Left kidney (tissue), 2 donors: ENCODE results near the gene SLC49A3. TPM values are rescaled to one million over a fixed set of nuclear protein-coding genes. Genes with fewer than 3 reads are reported as not detected.

Source experiments
- DNase-seq: peaks from one replicate; pipeline ENCODE4 v3.0.0-alpha.2; 2013
- polyA plus RNA-seq: library from polyadenylated mRNA; unstranded; fragments of 120-200 nt; gene quantifications from one replicate; pipeline ENCODE4 v1.2.1, GENCODE V29; 2013; ENCODE audit not compliant: insufficient read length

Gene SLC49A3
- polyA plus RNA-seq, 1 donor, result 3.7 TPM

DNA sequence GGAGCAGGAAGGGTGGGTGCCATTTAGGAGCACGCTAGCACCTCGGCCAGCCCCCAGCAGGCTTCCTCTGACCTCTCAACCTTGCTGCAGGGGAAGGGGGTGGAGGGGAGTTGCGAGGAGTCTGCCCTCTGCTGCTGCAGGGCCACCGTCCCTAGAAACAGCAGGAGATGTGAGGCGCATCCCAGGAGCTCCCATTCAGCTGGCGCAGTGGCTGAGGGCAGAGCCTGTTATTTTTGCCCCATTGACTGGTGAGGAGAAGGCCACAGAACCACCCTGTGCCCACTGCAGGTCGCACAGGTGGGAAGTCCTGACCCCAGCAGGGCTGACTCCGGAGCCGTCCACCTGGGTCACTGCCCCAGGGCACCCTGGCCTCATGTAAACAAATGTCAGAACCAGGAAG lies 55.5 kb downstream of the SLC49A3 start:
- no peak for DNase-seq

DNA sequence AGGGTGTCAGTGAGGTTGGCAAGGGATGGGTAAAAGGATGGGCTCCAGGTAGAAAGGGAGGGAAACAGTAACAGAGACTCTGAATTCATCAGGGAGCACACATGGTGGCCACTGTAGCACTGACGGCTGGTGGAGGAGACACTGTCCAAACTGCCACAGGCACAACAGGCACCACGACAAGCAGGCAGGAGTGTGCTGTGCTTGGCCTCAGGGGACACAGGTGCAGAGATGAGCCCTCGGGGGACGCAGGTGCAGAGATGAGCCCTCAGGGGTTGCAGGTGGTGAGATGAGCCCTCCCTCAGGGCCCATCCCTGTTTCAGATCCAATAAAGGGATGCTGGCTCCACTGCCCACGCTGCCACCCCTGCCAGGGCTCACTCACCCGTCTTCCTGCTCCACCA lies 56.0 kb downstream of the SLC49A3 start:
- no peak for DNase-seq

GRCh38 chr4:632196-632790 lies 56.7 kb downstream of the SLC49A3 start:
- no peak for DNase-seq

Other genes starting within 250 kb of the SLC49A3 start
- 56.9 TPM for gene ZNF721, start 190.0 kb downstream of the SLC49A3 start, polyA plus RNA-seq
- gene PIGG, start 189.9 kb downstream of the SLC49A3 start, polyA plus RNA-seq, result 83.3 TPM
- gene TMEM271, start 112.9 kb downstream of the SLC49A3 start, polyA plus RNA-seq, result not detected
- 41.4 TPM for gene PDE6B, start 63.6 kb downstream of the SLC49A3 start, polyA plus RNA-seq
- 212 TPM for gene ATP5ME, start 14.9 kb downstream of the SLC49A3 start, polyA plus RNA-seq
- 19.0 TPM for gene MYL5, start 14.6 kb downstream of the SLC49A3 start, polyA plus RNA-seq
- gene PCGF3, start 16.7 kb upstream of the SLC49A3 start, polyA plus RNA-seq, result 106 TPM
- gene CPLX1, start 137.0 kb upstream of the SLC49A3 start, polyA plus RNA-seq, result 1.7 TPM
- gene GAK, start 243.2 kb upstream of the SLC49A3 start, polyA plus RNA-seq, result 68.8 TPM
- gene TMEM175, start 243.3 kb upstream of the SLC49A3 start, polyA plus RNA-seq, result 25.5 TPM